Epidermal melanocyte (primary cell): ENCODE results near the gene PIEZO1.

Source experiments
- DNase-seq: peaks from one replicate; pipeline ENCODE4 v3.0.0; 2011; ENCODE audit warnings: low spot score; ENCODE audit not compliant: insufficient read length

Gene PIEZO1

GRCh38 chr16:88753191-88753590, 31.8 kb downstream of the PIEZO1 start:
- DNase-seq = no peak

GRCh38 chr16:88752386-88753002, 32.5 kb downstream of the PIEZO1 start:
- DNase-seq = no peak

- DNase-seq = no peak
Measured at GRCh38 chr16:88750854-88751253, 34.2 kb downstream of the PIEZO1 start.

- DNase-seq = no peak
Measured at GRCh38 chr16:88749358-88749757, 35.7 kb downstream of the PIEZO1 start.

GRCh38 chr16:88748364-88748763, 36.7 kb downstream of the PIEZO1 start:
- DNase-seq = no peak

GRCh38 chr16:88747588-88748301, 37.3 kb downstream of the PIEZO1 start:
- DNase-seq = no peak

- no peak for DNase-seq
Measured at GRCh38 chr16:88746506-88746905, 38.5 kb downstream of the PIEZO1 start.

GRCh38 chr16:88744577-88745521, 40.2 kb downstream of the PIEZO1 start:
- DNase-seq = no peak

GRCh38 chr16:88743693-88744576, 41.1 kb downstream of the PIEZO1 start:
- peak; percentile 86 for DNase-seq

GRCh38 chr16:88742896-88743605, 42.0 kb downstream of the PIEZO1 start:
- no peak for DNase-seq

GRCh38 chr16:88741368-88741767, 43.7 kb downstream of the PIEZO1 start:
- no peak for DNase-seq

GRCh38 chr16:88740727-88741055, 44.3 kb downstream of the PIEZO1 start:
- DNase-seq = no peak

GRCh38 chr16:88739977-88740726, 44.9 kb downstream of the PIEZO1 start:
- DNase-seq = no peak

- no peak for DNase-seq
Measured at GRCh38 chr16:88739139-88739976, 45.7 kb downstream of the PIEZO1 start.

GRCh38 chr16:88738151-88739084, 46.6 kb downstream of the PIEZO1 start:
- DNase-seq = no peak

GRCh38 chr16:88737298-88738150, 47.5 kb downstream of the PIEZO1 start:
- DNase-seq = no peak

GRCh38 chr16:88736496-88736895, 48.5 kb downstream of the PIEZO1 start:
- DNase-seq = no peak
